ENCODE results near the gene NTSR1. TPM values are rescaled to one million over a fixed set of nuclear protein-coding genes. Genes with fewer than 3 reads are reported as not detected.

The NTSR1 gene
- total and polyA plus RNA-seq, 2 of the 8 experiments (the other 6 are each of a cell fraction or from before 2014, with no cell fraction given), result 0.53 to 0.89 TPM

- Histone ChIP-seq H3K79me2 (ENCODE audit: control insufficient read depth in 1 of 2, insufficient read depth in 2 of 2, low read length in 2 of 2) (no peaks in the 10 kb centered on the region), H3K23ac (ENCODE audit: insufficient read length) (no peak overlapping the region), H3K79me1 (ENCODE audit: low read depth, low read length) (no peaks in the 10 kb centered on the region; the same call in 1 of the 2 replicates), H3K27ac (ENCODE audit: low read depth, low read length) (no peak overlapping the region), H3K36me3 (ENCODE audit: control insufficient read depth in 2 of 4, insufficient read depth in 4 of 4, low read length in 3 of 4) (no peaks in the 10 kb centered on the region), H3K4ac (replicated peaks; ENCODE audit: insufficient read length, low read depth, low read length) (no peak overlapping the region), H3K56ac (replicated peaks; ENCODE audit: insufficient read length, low read depth, low read length) (no peak overlapping the region), H4K5ac (ENCODE audit: insufficient read length, low read depth, low read length) (no peak overlapping the region), H3K9me3 (ENCODE audit: insufficient read depth in 2 of 2, low read depth in 1 of 2, low read length in 1 of 2) (no peaks in the 10 kb centered on the region), H4K91ac (replicated peaks; ENCODE audit: insufficient read length, low read length) (no peak overlapping the region), H3K4me3 (ENCODE audit: extremely low read depth in 1 of 4, insufficient read depth in 2 of 4, low read depth in 3 of 4, low read length in 4 of 4) (no peak overlapping the region), H2BK20ac (ENCODE audit: low read length) (no peak overlapping the region), H2AFZ (ENCODE audit: low read length) (no peak overlapping the region), H2AK5ac (ENCODE audit: low read depth, low read length) (no peak overlapping the region), H2BK120ac (replicated peaks; ENCODE audit: low read depth, low read length) (no peak overlapping the region), H3K4me2 (ENCODE audit: insufficient read depth in 1 of 2, low read depth in 2 of 2, low read length in 2 of 2) (no peak overlapping the region), H4K8ac (ENCODE audit: extremely low read depth, insufficient read depth, low read length) (no peak overlapping the region), H3K9ac (replicated peaks in 1 of 4; ENCODE audit: extremely low read depth in 1 of 4, low read depth in 3 of 4, low read length in 3 of 4) (no peak overlapping the region), H2BK15ac (ENCODE audit: low read length) (no peak overlapping the region), H3K27me3 (replicated peaks in 1 of 4; ENCODE audit: control insufficient read depth in 3 of 4, extremely low read depth in 1 of 4, insufficient read depth in 3 of 4, low read length in 3 of 4) (no peaks in the 10 kb centered on the region; a peak in 1 of 7 replicates), H3K4me1 (replicated peaks in 1 of 4; ENCODE audit: control insufficient read depth in 3 of 4, insufficient read depth in 4 of 4, low read length in 3 of 4) (no peaks in the 10 kb centered on the region), H3K23me2 (ENCODE audit: low read depth, low read length) (no peaks in the 10 kb centered on the region), H4K20me1 (replicated peaks in 1 of 2; ENCODE audit: control insufficient read depth in 1 of 2, insufficient read depth in 2 of 2, low read length in 2 of 2) (peaks cover 5 to 12% of the 10 kb centered on the region in 2 experiments), H2BK5ac (ENCODE audit: low read depth, low read length) (no peak overlapping the region; the same call in 1 of the 2 replicates), H3K18ac (ENCODE audit: extremely low read depth, low read length) (no peak overlapping the region), H2BK12ac (ENCODE audit: low read depth, low read length) (no peak overlapping the region), H3K14ac (ENCODE audit: insufficient read length) (no peak overlapping the region)
- no peak for FAIRE-seq
- 78% methylated on average over 24 of the region's 24 CpGs; no CpG with 5 or more reads in 1 of the 2 experiments for WGBS, 2 experiments (ENCODE audit: extremely low coverage in 1 of 2, insufficient coverage in 1 of 2, insufficient read length in 1 of 2, insufficient replicate concordance in 2 of 2, low coverage in 1 of 2, low lambda C conversion rate in 2 of 2, missing lambda C conversion rate in 1 of 2)
- ChIA-PET POLR2A (ENCODE audit: partially characterized antibody) (no interaction called here), CTCF (ENCODE audit: partially characterized antibody) (interaction anchor here (1.0 to 7.0 kb wide), 11 partner anchors 8 to 285 kb away, joined by 3 to 65 read pairs (median 3); partner anchors contain the start of gene NTSR1)
- no peak for DNase-seq (ENCODE audit: low read depth in 1 of 2, low spot score in 2 of 2)
- TF ChIP-seq EZH2 (IDR thresholded peaks at IDR 0.05; ENCODE audit: low read depth, low read length, severe bottlenecking) (no peak), GTF2F1 (IDR thresholded peaks at IDR 0.05; ENCODE audit: borderline replicate concordance, low read depth, low read length) (no peak), BACH1 (IDR thresholded peaks at IDR 0.05; ENCODE audit: low read length) (no peak), CTBP2 (IDR thresholded peaks at IDR 0.05; ENCODE audit: borderline replicate concordance, insufficient read depth, insufficient read length, low read length) (no peak), BRCA1 (IDR thresholded peaks at IDR 0.05; ENCODE audit: low read depth, low read length) (no peak), FOSL1 (IDR thresholded peaks at IDR 0.05; ENCODE audit: insufficient read depth, low read depth, low read length) (no peak), EP300 (IDR thresholded peaks at IDR 0.05; ENCODE audit: borderline replicate concordance in 1 of 2, low read depth in 2 of 2, low read length in 2 of 2) (no peak), GABPA (IDR thresholded peaks at IDR 0.05; ENCODE audit: borderline replicate concordance, insufficient read depth, low read length) (no peak), CBX5 (IDR thresholded peaks at IDR 0.05; ENCODE audit: low read depth, low read length) (no peak), MAFK (IDR thresholded peaks at IDR 0.05; ENCODE audit: low read depth, low read length) (no peak)
- TF ChIP-seq, protein P1, sequence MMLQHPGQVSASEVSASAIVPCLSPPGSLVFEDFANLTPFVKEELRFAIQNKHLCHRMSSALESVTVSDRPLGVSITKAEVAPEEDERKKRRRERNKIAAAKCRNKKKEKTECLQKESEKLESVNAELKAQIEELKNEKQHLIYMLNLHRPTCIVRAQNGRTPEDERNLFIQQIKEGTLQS (IDR thresholded peaks at IDR 0.05; ENCODE audit: insufficient read depth, low read depth, low read length), result no peak
Measured at GRCh38 chr20:62663145-62664018, 45.3 kb upstream of the NTSR1 start.
